ENCODE results near the gene TEX14.

TEX14 gene

DNA sequence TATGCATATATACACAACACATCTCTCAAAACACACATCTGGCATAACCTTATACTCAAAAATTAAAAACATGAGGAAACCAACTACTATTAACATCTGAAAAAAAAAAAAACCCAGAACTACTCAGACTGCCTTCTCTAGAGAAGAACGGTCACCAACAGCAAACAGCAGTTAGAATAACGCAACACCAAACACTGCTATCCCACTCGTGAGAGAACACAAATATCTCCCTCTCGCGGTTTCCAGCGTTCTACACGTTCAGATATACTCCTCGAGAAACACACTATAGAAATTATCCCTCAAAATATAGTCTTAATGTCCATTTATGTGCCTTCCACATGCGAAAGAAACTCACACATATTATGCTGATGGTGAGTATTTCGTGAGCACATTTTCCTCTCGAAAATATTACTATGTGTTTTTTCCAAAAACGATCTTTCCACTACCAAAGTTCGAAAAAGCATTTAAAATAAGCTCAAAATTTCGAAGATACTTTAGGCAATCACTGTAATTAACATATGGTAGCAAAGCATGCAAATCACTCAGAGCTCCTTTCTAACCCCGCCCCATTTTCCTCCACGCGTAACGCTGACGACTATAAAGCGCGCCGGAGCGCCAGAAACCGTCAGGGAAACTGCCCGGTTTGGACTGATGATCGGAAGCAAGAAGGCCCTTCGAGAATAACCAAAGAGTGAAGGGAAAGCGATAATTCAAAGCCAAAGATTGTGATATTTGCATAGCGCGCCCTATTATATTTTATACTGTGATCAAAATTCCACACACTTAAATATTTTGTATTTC, 60.1 kb downstream of the TEX14 start:
- Histone ChIP-seq H3K27ac (replicated peaks; ENCODE audit: low read length) (peak overlapping the region; percentile 85), H3K79me1 (ENCODE audit: low read depth, low read length) (no peaks in the 10 kb centered on the region), H3K4me1 (ENCODE audit: control insufficient read depth in 2 of 2, insufficient read depth in 1 of 2, low read depth in 1 of 2, low read length in 2 of 2) (peaks cover 0 to 3% of the 10 kb centered on the region in 2 donors), H2AFZ (ENCODE audit: low read length) (peak overlapping the region; percentile 51), H3K9ac (ENCODE audit: low read depth, low read length, poor library complexity) (no peak overlapping the region), H3K4me2 (ENCODE audit: insufficient read depth, low read length, poor library complexity, severe bottlenecking) (peak overlapping the region; percentile 48), H3K18ac (ENCODE audit: low read length) (no peak overlapping the region), H3K4me3 (ENCODE audit: low read length in 2 of 2) (peak overlapping the region in 1 of 2 donors; percentile 40), H2AK5ac (ENCODE audit: low read depth, low read length) (no peak overlapping the region), H3K27me3 (ENCODE audit: control insufficient read depth in 3 of 3, insufficient read depth in 3 of 3, low read depth in 1 of 3, low read length in 3 of 3) (no peaks in the 10 kb centered on the region), H4K8ac (ENCODE audit: low read depth, low read length) (no peak overlapping the region), H4K91ac (ENCODE audit: low read depth, low read length, poor library complexity) (no peak overlapping the region), H2BK12ac (ENCODE audit: low read length) (no peak overlapping the region), H3K14ac (ENCODE audit: low read length) (no peak overlapping the region), H3K36me3 (replicated peaks in 1 of 2; ENCODE audit: control insufficient read depth in 2 of 2, insufficient read depth in 2 of 2, low read length in 2 of 2) (no peaks in the 10 kb centered on the region), H2BK5ac (ENCODE audit: low read length) (no peak overlapping the region), H3K4ac (ENCODE audit: low read length) (no peak overlapping the region), H2BK120ac (ENCODE audit: low read depth, low read length) (no peak overlapping the region), H2BK15ac (ENCODE audit: low read length) (no peak overlapping the region), H3K9me3 (replicated peaks in 1 of 2; ENCODE audit: control insufficient read depth in 2 of 2, insufficient read depth in 1 of 2, low read depth in 1 of 2, low read length in 2 of 2) (no peaks in the 10 kb centered on the region), H3K23ac (ENCODE audit: low read depth, low read length, poor library complexity) (peak overlapping the region; percentile 50)
- DNase-seq (ENCODE audit: low spot score): peak; percentile 94
- no CpG with 5 or more reads among the region's 30 CpGs for WGBS, 2 donors (ENCODE audit: extremely low coverage in 2 of 2, insufficient read length in 2 of 2, insufficient replicate concordance in 1 of 2)

GRCh38 chr17:58630883-58631522, 60.8 kb downstream of the TEX14 start:
- Histone ChIP-seq H3K27me3 (ENCODE audit: control insufficient read depth in 3 of 3, insufficient read depth in 3 of 3, low read depth in 1 of 3, low read length in 3 of 3) (no peaks in the 10 kb centered on the region), H2BK120ac (ENCODE audit: low read depth, low read length) (no peak overlapping the region), H2AFZ (ENCODE audit: low read length) (no peak overlapping the region), H3K23ac (ENCODE audit: low read depth, low read length, poor library complexity) (no peak overlapping the region), H3K4me2 (ENCODE audit: insufficient read depth, low read length, poor library complexity, severe bottlenecking) (no peak overlapping the region), H3K79me1 (ENCODE audit: low read depth, low read length) (no peaks in the 10 kb centered on the region), H3K4me1 (ENCODE audit: control insufficient read depth in 2 of 2, insufficient read depth in 1 of 2, low read depth in 1 of 2, low read length in 2 of 2) (peaks cover 0 to 3% of the 10 kb centered on the region in 2 donors), H3K9ac (ENCODE audit: low read depth, low read length, poor library complexity) (no peak overlapping the region), H2BK5ac (ENCODE audit: low read length) (no peak overlapping the region), H4K8ac (ENCODE audit: low read depth, low read length) (no peak overlapping the region), H3K4me3 (ENCODE audit: low read length in 2 of 2) (no peak overlapping the region), H3K14ac (ENCODE audit: low read length) (no peak overlapping the region), H4K91ac (ENCODE audit: low read depth, low read length, poor library complexity) (no peak overlapping the region), H3K36me3 (replicated peaks in 1 of 2; ENCODE audit: control insufficient read depth in 2 of 2, insufficient read depth in 2 of 2, low read length in 2 of 2) (no peaks in the 10 kb centered on the region), H2BK15ac (ENCODE audit: low read length) (no peak overlapping the region), H2AK5ac (ENCODE audit: low read depth, low read length) (no peak overlapping the region), H3K4ac (ENCODE audit: low read length) (no peak overlapping the region), H2BK12ac (ENCODE audit: low read length) (no peak overlapping the region), H3K9me3 (replicated peaks in 1 of 2; ENCODE audit: control insufficient read depth in 2 of 2, insufficient read depth in 1 of 2, low read depth in 1 of 2, low read length in 2 of 2) (no peaks in the 10 kb centered on the region), H3K27ac (replicated peaks; ENCODE audit: low read length) (peak overlapping the region; percentile 85), H3K18ac (ENCODE audit: low read length) (peak overlapping the region; percentile 59)
- peak; percentile 51 for DNase-seq (ENCODE audit: low spot score)
- no CpG with 5 or more reads among the region's 10 CpGs for WGBS, 2 donors (ENCODE audit: extremely low coverage in 2 of 2, insufficient read length in 2 of 2, insufficient replicate concordance in 1 of 2)

GRCh38 chr17:58626905-58627304, 64.9 kb downstream of the TEX14 start:
- no peak overlapping the region for H3K4ac ChIP-seq (ENCODE audit: low read length)
- no peak overlapping the region for H3K9ac ChIP-seq (ENCODE audit: low read depth, low read length, poor library complexity)
- no peaks in the 10 kb centered on the region for H3K4me1 ChIP-seq (ENCODE audit: control insufficient read depth in 2 of 2, insufficient read depth in 1 of 2, low read depth in 1 of 2, low read length in 2 of 2)
- no peak overlapping the region for H2BK12ac ChIP-seq (ENCODE audit: low read length)
- no CpG with 5 or more reads among the region's 1 CpG for WGBS, 2 donors (ENCODE audit: extremely low coverage in 2 of 2, insufficient read length in 2 of 2, insufficient replicate concordance in 1 of 2)
- no peak overlapping the region for H2AK5ac ChIP-seq (ENCODE audit: low read depth, low read length)
- no peak overlapping the region for H3K4me2 ChIP-seq (ENCODE audit: insufficient read depth, low read length, poor library complexity, severe bottlenecking)
- H2BK5ac ChIP-seq (ENCODE audit: low read length): no peak overlapping the region
- H3K27me3 ChIP-seq (ENCODE audit: control insufficient read depth in 3 of 3, insufficient read depth in 3 of 3, low read depth in 1 of 3, low read length in 3 of 3): no peaks in the 10 kb centered on the region
- no peaks in the 10 kb centered on the region for H3K79me1 ChIP-seq (ENCODE audit: low read depth, low read length)
- no peak overlapping the region for H3K14ac ChIP-seq (ENCODE audit: low read length)
- no peak overlapping the region for H2BK120ac ChIP-seq (ENCODE audit: low read depth, low read length)
- no peaks in the 10 kb centered on the region for H3K9me3 ChIP-seq (replicated peaks in 1 of 2; ENCODE audit: control insufficient read depth in 2 of 2, insufficient read depth in 1 of 2, low read depth in 1 of 2, low read length in 2 of 2)
- H3K27ac ChIP-seq (replicated peaks; ENCODE audit: low read length): no peak overlapping the region
- no peak overlapping the region for H3K4me3 ChIP-seq (ENCODE audit: low read length in 2 of 2)
- H4K8ac ChIP-seq (ENCODE audit: low read depth, low read length): no peak overlapping the region
- H4K91ac ChIP-seq (ENCODE audit: low read depth, low read length, poor library complexity): no peak overlapping the region
- H3K23ac ChIP-seq (ENCODE audit: low read depth, low read length, poor library complexity): no peak overlapping the region
- DNase-seq (ENCODE audit: low spot score): no peak
- H2BK15ac ChIP-seq (ENCODE audit: low read length): no peak overlapping the region
- H3K36me3 ChIP-seq (replicated peaks in 1 of 2; ENCODE audit: control insufficient read depth in 2 of 2, insufficient read depth in 2 of 2, low read length in 2 of 2): no peaks in the 10 kb centered on the region
- no peak overlapping the region for H3K18ac ChIP-seq (ENCODE audit: low read length)
- no peak overlapping the region for H2AFZ ChIP-seq (ENCODE audit: low read length)

DNA sequence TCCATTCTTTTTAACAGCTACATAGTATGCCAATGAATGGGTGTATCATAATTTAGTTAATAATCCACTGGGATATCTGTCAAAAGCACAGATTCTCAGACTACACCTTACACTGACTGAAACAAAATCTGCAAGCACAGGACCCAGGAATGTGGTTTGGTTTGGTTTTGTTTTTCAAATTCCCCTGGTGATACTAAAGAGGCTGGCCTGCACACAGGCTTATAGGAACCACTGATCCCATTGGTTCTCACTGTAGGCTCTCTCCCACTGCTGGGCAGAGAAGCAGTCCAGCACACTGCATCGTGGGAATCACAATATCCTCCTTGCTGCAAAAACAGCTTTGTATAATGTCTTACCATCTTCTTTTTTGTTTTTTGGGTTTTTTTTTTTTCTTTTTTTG, 67.1 kb downstream of the TEX14 start:
- no peak overlapping the region for H3K9ac ChIP-seq (ENCODE audit: low read depth, low read length, poor library complexity)
- no peak overlapping the region for H3K14ac ChIP-seq (ENCODE audit: low read length)
- WGBS, 2 donors (ENCODE audit: extremely low coverage in 2 of 2, insufficient read length in 2 of 2, insufficient replicate concordance in 1 of 2): no CpG with 5 or more reads among the region's 1 CpG
- no peak for DNase-seq (ENCODE audit: low spot score)
- no peak overlapping the region for H3K4ac ChIP-seq (ENCODE audit: low read length)
- no peak overlapping the region for H2BK12ac ChIP-seq (ENCODE audit: low read length)
- H3K79me1 ChIP-seq (ENCODE audit: low read depth, low read length): no peaks in the 10 kb centered on the region
- H3K4me2 ChIP-seq (ENCODE audit: insufficient read depth, low read length, poor library complexity, severe bottlenecking): no peak overlapping the region
- H2AFZ ChIP-seq (ENCODE audit: low read length): no peak overlapping the region
- no peak overlapping the region for H3K4me3 ChIP-seq (ENCODE audit: low read length in 2 of 2)
- H3K27me3 ChIP-seq (ENCODE audit: control insufficient read depth in 3 of 3, insufficient read depth in 3 of 3, low read depth in 1 of 3, low read length in 3 of 3): no peaks in the 10 kb centered on the region
- no peaks in the 10 kb centered on the region for H3K36me3 ChIP-seq (replicated peaks in 1 of 2; ENCODE audit: control insufficient read depth in 2 of 2, insufficient read depth in 2 of 2, low read length in 2 of 2)
- H3K4me1 ChIP-seq (ENCODE audit: control insufficient read depth in 2 of 2, insufficient read depth in 1 of 2, low read depth in 1 of 2, low read length in 2 of 2): no peaks in the 10 kb centered on the region
- H3K23ac ChIP-seq (ENCODE audit: low read depth, low read length, poor library complexity): no peak overlapping the region
- no peak overlapping the region for H4K8ac ChIP-seq (ENCODE audit: low read depth, low read length)
- no peak overlapping the region for H2BK5ac ChIP-seq (ENCODE audit: low read length)
- H2AK5ac ChIP-seq (ENCODE audit: low read depth, low read length): no peak overlapping the region
- no peak overlapping the region for H2BK15ac ChIP-seq (ENCODE audit: low read length)
- H3K18ac ChIP-seq (ENCODE audit: low read length): no peak overlapping the region
- H4K91ac ChIP-seq (ENCODE audit: low read depth, low read length, poor library complexity): no peak overlapping the region
- no peak overlapping the region for H2BK120ac ChIP-seq (ENCODE audit: low read depth, low read length)
- no peaks in the 10 kb centered on the region for H3K9me3 ChIP-seq (replicated peaks in 1 of 2; ENCODE audit: control insufficient read depth in 2 of 2, insufficient read depth in 1 of 2, low read depth in 1 of 2, low read length in 2 of 2)
- H3K27ac ChIP-seq (replicated peaks; ENCODE audit: low read length): no peak overlapping the region

Data from neuronal stem cell (in vitro differentiated cells).